GM21515 (cell line): ENCODE results near the gene RASSF7.

Experiments used
- ATAC-seq: cut with Tn5 transposase; IDR thresholded peaks from one replicate; pipeline ENCODE4 v1.9.1; 2021; ENCODE audit not compliant: unreplicated experiment

RASSF7 gene

GRCh38 chr11:607020-607780 lies 46.4 kb downstream of the RASSF7 start:
- ATAC-seq = no peak

GRCh38 chr11:607971-608659 lies 47.3 kb downstream of the RASSF7 start:
- no peak for ATAC-seq

- no peak for ATAC-seq
Observed at GRCh38 chr11:608791-609251, 48.1 kb downstream of the RASSF7 start.

GRCh38 chr11:609341-609811 lies 48.6 kb downstream of the RASSF7 start:
- no peak for ATAC-seq

GRCh38 chr11:610146-610801 lies 49.5 kb downstream of the RASSF7 start:
- ATAC-seq = no peak

- no peak for ATAC-seq
Observed at GRCh38 chr11:611001-611996, 50.5 kb downstream of the RASSF7 start.

- ATAC-seq = no peak
Observed at GRCh38 chr11:612201-612960, 51.6 kb downstream of the RASSF7 start.

- no peak for ATAC-seq
Observed at GRCh38 chr11:612961-613300, 52.2 kb downstream of the RASSF7 start.

GRCh38 chr11:613369-613968 lies 52.7 kb downstream of the RASSF7 start:
- ATAC-seq = no peak
